Gastrocnemius medialis (tissue), 4 donors: Measurements from ENCODE around the gene APP. TPM values are rescaled to one million over a fixed set of nuclear protein-coding genes. Genes with fewer than 3 reads are reported as not detected.

ENCODE experiments used
- ATAC-seq, 2 donors: fragments of 150-250 bp; one replicate each; pipeline ENCODE4 v1.9.1; 2016
- DNase-seq, 2 donors: peaks; one replicate each; pipeline ENCODE4 v3.0.0-alpha.2; 2019
- H3K27ac ChIP-seq, 4 donors: fragments of 200-600 bp; sonication (generic); 1 replicate in 1 of 4; 2 replicates in 3 of 4; pipeline ENCODE4 v1.5.1; 2016 to 2018; ENCODE audit warnings: mild to moderate bottlenecking in 2 of 4, moderate library complexity in 1 of 4
- H3K27me3 ChIP-seq, 3 donors: fragments of 200-600 bp; sonication (generic) in 2 of 3; 1 replicate in 1 of 3; 2 replicates in 2 of 3; pipeline versions ENCODE4 v1.5.1 to v1.6.0; 2016 to 2019; ENCODE audit warnings: mild to moderate bottlenecking in 1 of 3, moderate library complexity in 1 of 3
- H3K36me3 ChIP-seq, 2 donors: fragments of 200-600 bp; sonication (generic) in 1 of 2; one replicate each; pipeline ENCODE4 v1.5.1; 2017 to 2018
- H3K4me1 ChIP-seq, 2 donors: fragments of 200-600 bp; sonication (generic) in 1 of 2; one replicate each; pipeline ENCODE4 v1.5.1; 2016 to 2017; ENCODE audit warnings: mild to moderate bottlenecking in 2 of 2
- H3K4me3 ChIP-seq, 4 donors: fragments of 200-600 bp; sonication (generic) in 3 of 4; 1 replicate in 1 of 4; 2 replicates in 3 of 4; pipeline ENCODE4 v1.5.1; 2016 to 2019; ENCODE audit warnings: mild to moderate bottlenecking in 2 of 4
- H3K9me3 ChIP-seq, 3 donors: fragments of 200-600 bp; sonication (generic) in 2 of 3; 1 replicate in 1 of 3; 2 replicates in 2 of 3; pipeline ENCODE4 v1.5.1; 2016 to 2019
- POLR2A ChIP-seq, 2 donors: fragments of 450-650 bp; IDR thresholded peaks; one replicate each; pipeline ENCODE4 v1.6.1; 2017; ENCODE audit warnings: antibody characterized with exemption in 2 of 2, mild to moderate bottlenecking in 2 of 2, moderate library complexity in 2 of 2
- in situ Hi-C, 4 donors: fragments of 200-750 bp; cut with MboI; loops; one replicate each; pipeline versions ENCODE4 v1.15.0 to v1.8.0; 2017; ENCODE audit warnings: low sequenced_read_pairs in 4 of 4
- intact Hi-C: fragments of 100-400 bp; cut with DNase I; formaldehyde crosslinking; loops from one replicate; pipeline ENCODE4 v1.15.1; 2023; ENCODE audit warnings: low total_unique reads
- total RNA-seq, 4 donors: library from RNA; depleted of rRNA; stranded (reverse); fragments of >200 nt; gene quantifications; one replicate each; pipeline versions ENCODE4 v1.1.0 to v1.2.3, GENCODE V29; 2016
- TF ChIP-seq, protein P1 (sequence below), 5 experiments: fragments of 450-650 bp in 3 of 5; fragments of 200-600 bp in 2 of 5; sonication (generic) in 2 of 5; IDR thresholded peaks in 4 of 5; conservative IDR thresholded peaks in 1 of 5; 1 replicate in 4 of 5; 2 replicates in 1 of 5; pipeline ENCODE4 v1.5.1; 2016 to 2019; ENCODE audit warnings: antibody characterized with exemption in 5 of 5, mild to moderate bottlenecking in 3 of 5, moderate library complexity in 3 of 5

Gene APP
- total RNA-seq, 4 donors from 2014 or later = 45.8 to 73.2 (median 70.1) TPM

DNA sequence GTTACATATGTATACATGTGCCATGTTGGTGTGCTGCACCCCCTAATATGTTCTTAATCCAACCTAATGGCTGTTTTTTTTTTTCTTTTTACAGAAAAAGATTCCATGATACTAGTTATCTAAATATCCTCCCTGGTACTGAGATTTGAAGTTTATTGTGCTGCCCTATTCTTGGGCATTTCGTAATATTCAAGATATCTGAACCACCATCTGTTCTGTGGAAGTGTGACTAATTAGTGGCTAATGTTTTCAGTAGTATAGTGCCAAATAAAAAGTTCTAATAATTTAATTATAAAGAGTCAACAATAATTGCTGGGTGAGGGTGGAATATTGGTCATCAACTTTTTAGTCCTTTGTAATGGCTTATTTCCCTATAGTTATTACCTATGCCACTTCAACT, 218.3 kb downstream of the APP start:
- in situ Hi-C loops = no loop called here
- TF ChIP-seq POLR2A (IDR thresholded peaks at IDR 0.05) = no peak
- TF ChIP-seq, protein P1, sequence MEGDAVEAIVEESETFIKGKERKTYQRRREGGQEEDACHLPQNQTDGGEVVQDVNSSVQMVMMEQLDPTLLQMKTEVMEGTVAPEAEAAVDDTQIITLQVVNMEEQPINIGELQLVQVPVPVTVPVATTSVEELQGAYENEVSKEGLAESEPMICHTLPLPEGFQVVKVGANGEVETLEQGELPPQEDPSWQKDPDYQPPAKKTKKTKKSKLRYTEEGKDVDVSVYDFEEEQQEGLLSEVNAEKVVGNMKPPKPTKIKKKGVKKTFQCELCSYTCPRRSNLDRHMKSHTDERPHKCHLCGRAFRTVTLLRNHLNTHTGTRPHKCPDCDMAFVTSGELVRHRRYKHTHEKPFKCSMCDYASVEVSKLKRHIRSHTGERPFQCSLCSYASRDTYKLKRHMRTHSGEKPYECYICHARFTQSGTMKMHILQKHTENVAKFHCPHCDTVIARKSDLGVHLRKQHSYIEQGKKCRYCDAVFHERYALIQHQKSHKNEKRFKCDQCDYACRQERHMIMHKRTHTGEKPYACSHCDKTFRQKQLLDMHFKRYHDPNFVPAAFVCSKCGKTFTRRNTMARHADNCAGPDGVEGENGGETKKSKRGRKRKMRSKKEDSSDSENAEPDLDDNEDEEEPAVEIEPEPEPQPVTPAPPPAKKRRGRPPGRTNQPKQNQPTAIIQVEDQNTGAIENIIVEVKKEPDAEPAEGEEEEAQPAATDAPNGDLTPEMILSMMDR (IDR thresholded peaks at IDR 0.05 in 4 of 5, conservative IDR thresholded peaks at IDR 0.05 in 1 of 5) = no peak
- Histone ChIP-seq H3K4me3 (no peak overlapping the region), H3K36me3 (no peaks in the 10 kb centered on the region), H3K9me3 (no peaks in the 10 kb centered on the region), H3K27me3 (no peaks in the 10 kb centered on the region), H3K4me1 (peaks cover 0 to 5% of the 10 kb centered on the region in 2 donors), H3K27ac (peak overlapping the region; percentile 26 to 59 (median 30))
- intact Hi-C loops = no loop called here
- peak in 1 of 2 donors; percentile 70 for ATAC-seq
- no peak for DNase-seq

DNA sequence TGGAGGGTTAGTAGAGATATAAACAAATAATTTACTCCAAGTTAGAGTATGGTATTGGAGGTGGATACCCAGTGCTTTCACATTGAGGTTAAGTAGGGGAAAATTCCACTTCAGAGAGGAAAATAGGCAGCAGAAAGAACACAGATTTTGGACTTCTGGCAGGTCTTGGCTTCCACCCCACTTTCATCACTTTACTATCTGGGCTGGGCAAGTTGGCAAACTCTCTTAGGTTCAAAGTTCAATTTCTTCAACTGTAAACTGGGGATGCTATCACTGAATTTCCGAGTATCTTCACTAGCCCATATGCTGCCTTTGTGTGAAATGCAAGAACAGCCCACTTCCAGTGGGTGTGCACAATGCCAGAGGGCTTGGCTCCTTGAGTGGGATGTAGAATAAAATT, 220.9 kb downstream of the APP start:
- H3K27me3 ChIP-seq = no peaks in the 10 kb centered on the region
- no peak overlapping the region for H3K4me3 ChIP-seq
- ATAC-seq (no peak), DNase-seq (no peak)
- in situ Hi-C loops (no loop called here), intact Hi-C loops (no loop called here)
- peaks cover 0 to 3% (median 0%) of the 10 kb centered on the region in 3 donors for H3K9me3 ChIP-seq
- no peak for TF ChIP-seq POLR2A (IDR thresholded peaks at IDR 0.05)
- TF ChIP-seq, protein P1 (IDR thresholded peaks at IDR 0.05 in 4 of 5, conservative IDR thresholded peaks at IDR 0.05 in 1 of 5) = no peak
- peaks cover 0 to 9% of the 10 kb centered on the region in 2 donors for H3K4me1 ChIP-seq
- no peaks in the 10 kb centered on the region for H3K36me3 ChIP-seq
- H3K27ac ChIP-seq = peak overlapping the region in 2 of 4 donors; percentile 5 to 20

DNA sequence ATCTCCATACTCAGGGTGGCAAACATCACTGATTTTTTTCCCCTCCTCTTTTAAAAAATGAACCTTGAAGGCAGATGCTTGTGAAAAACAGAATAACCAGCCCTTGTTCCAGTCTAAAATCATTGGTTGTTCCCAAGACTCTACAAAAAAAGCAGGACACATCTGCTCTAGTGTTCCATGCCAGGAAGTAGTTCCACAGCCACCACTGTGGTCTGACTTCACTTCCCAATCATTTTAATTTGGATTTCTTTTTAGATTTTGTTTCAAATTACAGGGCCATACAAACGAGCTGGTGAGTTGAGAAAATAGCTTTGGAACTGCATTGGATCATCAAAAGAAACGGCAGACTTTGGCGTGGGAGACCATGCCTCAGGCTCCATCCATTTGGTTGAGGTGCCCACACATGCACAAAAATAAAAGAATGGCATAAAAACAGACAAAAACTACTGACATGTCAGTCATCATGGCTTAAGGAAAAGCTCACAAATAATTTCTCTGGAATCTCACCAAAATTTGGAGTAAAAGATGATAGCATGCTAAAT, 225.8 kb downstream of the APP start:
- H3K4me3 ChIP-seq = no peak overlapping the region
- TF ChIP-seq POLR2A (IDR thresholded peaks at IDR 0.05) = no peak
- TF ChIP-seq, protein P1 (IDR thresholded peaks at IDR 0.05 in 4 of 5, conservative IDR thresholded peaks at IDR 0.05 in 1 of 5) = no peak
- in situ Hi-C loops = no loop called here
- DNase-seq = no peak
- peaks cover 0 to 5% of the 10 kb centered on the region in 2 donors for H3K4me1 ChIP-seq
- H3K27ac ChIP-seq = peak overlapping the region in 1 of 4 donors; percentile 32
- intact Hi-C loops = no loop called here
- ATAC-seq = peak in 1 of 2 donors; percentile 58
- H3K27me3 ChIP-seq = no peaks in the 10 kb centered on the region
- H3K9me3 ChIP-seq = peaks cover 0 to 3% (median 0%) of the 10 kb centered on the region in 3 donors
- no peaks in the 10 kb centered on the region for H3K36me3 ChIP-seq

DNA sequence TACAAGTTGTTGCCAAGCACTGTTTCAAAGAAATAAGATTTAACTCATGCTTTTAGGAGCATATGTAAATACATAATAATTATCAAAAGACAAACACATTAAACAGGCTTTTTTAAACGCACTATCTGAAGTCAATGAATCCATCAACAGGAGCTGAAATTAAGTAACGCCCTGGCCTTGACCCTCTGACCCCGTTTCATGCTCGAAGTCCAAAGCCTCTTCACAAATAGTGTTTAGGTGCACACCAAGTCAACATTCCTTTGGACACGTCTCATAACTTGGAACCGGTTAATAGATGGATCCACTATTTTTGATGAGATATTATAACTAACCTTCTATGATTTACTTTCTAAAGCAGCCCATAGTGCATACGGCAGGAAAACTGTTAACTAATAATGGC, 226.5 kb downstream of the APP start:
- no peak for ATAC-seq
- intact Hi-C loops = no loop called here

More for the DNA sequence above, 226.5 kb downstream of the APP start:
- in situ Hi-C loops = no loop called here
- H3K27me3 ChIP-seq = no peaks in the 10 kb centered on the region
- no peak for TF ChIP-seq POLR2A (IDR thresholded peaks at IDR 0.05)
- TF ChIP-seq, protein P1 (IDR thresholded peaks at IDR 0.05 in 4 of 5, conservative IDR thresholded peaks at IDR 0.05 in 1 of 5) = no peak
- H3K36me3 ChIP-seq = no peaks in the 10 kb centered on the region
- H3K4me1 ChIP-seq = peaks cover 0 to 5% of the 10 kb centered on the region in 2 donors
- H3K9me3 ChIP-seq = peaks cover 0 to 3% (median 0%) of the 10 kb centered on the region in 3 donors
- DNase-seq = no peak
- H3K27ac ChIP-seq = peak overlapping the region in 1 of 4 donors; percentile 32
- H3K4me3 ChIP-seq = no peak overlapping the region
